Left lung (tissue), 10 donors: ENCODE results near the gene TRAF1. TPM values are rescaled to one million over a fixed set of nuclear protein-coding genes. Genes with fewer than 3 reads are reported as not detected.

Source experiments
- ATAC-seq: fragments of 200-7000 bp; cut with Tn5 transposase; one replicate; pipeline ENCODE4 v1.9.1; 2020; ENCODE audit warnings: moderate library complexity
- DNase-seq, 4 donors: peaks; one replicate each; pipeline ENCODE4 v3.0.0-alpha.2; 2013 to 2020
- H3K27ac ChIP-seq, 2 donors: fragments of 200-600 bp; sonication (generic) in 1 of 2; one replicate each; pipeline versions ENCODE4 v1.5.0 to v1.8.0; 2020 to 2021
- H3K27me3 ChIP-seq, 2 donors: fragments of 200-600 bp; sonication (generic) in 1 of 2; one replicate each; pipeline versions ENCODE4 v1.5.0 to v1.8.0; 2020 to 2021
- H3K36me3 ChIP-seq, 2 donors: fragments of 200-600 bp; sonication (generic) in 1 of 2; one replicate each; pipeline versions ENCODE4 v1.5.0 to v1.8.0; 2020 to 2021
- H3K4me1 ChIP-seq, 2 donors: fragments of 200-600 bp; one replicate each; pipeline ENCODE4 v1.8.0; 2021
- H3K4me3 ChIP-seq, 2 donors: fragments of 200-600 bp; sonication (generic) in 1 of 2; one replicate each; pipeline versions ENCODE4 v1.5.0 to v1.8.0; 2020 to 2021; ENCODE audit warnings: mild to moderate bottlenecking in 1 of 2
- H3K9me3 ChIP-seq, 2 donors: fragments of 200-600 bp; sonication (generic) in 1 of 2; one replicate each; pipeline versions ENCODE4 v1.5.0 to v1.8.0; 2020 to 2021
- intact Hi-C, 2 donors: fragments of 100-400 bp; cut with DNase I; formaldehyde crosslinking; loops; one replicate each; pipeline versions ENCODE4 v1.11.2 to v1.14.2; 2022
- polyA plus RNA-seq, 6 donors: library from polyadenylated mRNA; unstranded; fragments of 120-200 nt; gene quantifications; one replicate each; pipeline ENCODE4 v1.2.1, GENCODE V29; 2013; ENCODE audit not compliant: insufficient read length in 6 of 6
- total RNA-seq, 2 donors: library from RNA; stranded (reverse); fragmentation: NEBNext Ultra II Directional; extraction: Animal tissue kit (Norgen Biotek cat#: 25700); gene quantifications; one replicate each; pipeline ENCODE4 v1.2.1, GENCODE V29; 2021
- TF ChIP-seq, protein P1 (sequence below), 2 donors: fragments of 200-600 bp; sonication (generic) in 1 of 2; IDR thresholded peaks; one replicate each; pipeline versions ENCODE4 v1.5.0 to v1.8.0; 2021; ENCODE audit warnings: antibody characterized with exemption in 2 of 2
- donor health status: DM: no; HTN: yes; CAD: no.
- donor health status: DM: no; HTN: no; CAD: no.

TRAF1 gene
- total and polyA plus RNA-seq, 8 donors: 4.4 to 10.8 (median 8.5) TPM

GRCh38 chr9:120902569-120903535 lies 23.7 kb downstream of the TRAF1 start:
- no peak overlapping the region for H3K27ac ChIP-seq

GRCh38 chr9:120901755-120902568 lies 24.6 kb downstream of the TRAF1 start:
- no peak for DNase-seq
- Histone ChIP-seq H3K27me3 (no peaks in the 10 kb centered on the region), H3K36me3 (peaks cover 0 to 40% of the 10 kb centered on the region in 2 donors), H3K4me3 (no peak overlapping the region), H3K4me1 (peaks cover 0 to 7% of the 10 kb centered on the region in 2 donors), H3K9me3 (no peaks in the 10 kb centered on the region), H3K27ac (no peak overlapping the region)
- TF ChIP-seq, protein P1, sequence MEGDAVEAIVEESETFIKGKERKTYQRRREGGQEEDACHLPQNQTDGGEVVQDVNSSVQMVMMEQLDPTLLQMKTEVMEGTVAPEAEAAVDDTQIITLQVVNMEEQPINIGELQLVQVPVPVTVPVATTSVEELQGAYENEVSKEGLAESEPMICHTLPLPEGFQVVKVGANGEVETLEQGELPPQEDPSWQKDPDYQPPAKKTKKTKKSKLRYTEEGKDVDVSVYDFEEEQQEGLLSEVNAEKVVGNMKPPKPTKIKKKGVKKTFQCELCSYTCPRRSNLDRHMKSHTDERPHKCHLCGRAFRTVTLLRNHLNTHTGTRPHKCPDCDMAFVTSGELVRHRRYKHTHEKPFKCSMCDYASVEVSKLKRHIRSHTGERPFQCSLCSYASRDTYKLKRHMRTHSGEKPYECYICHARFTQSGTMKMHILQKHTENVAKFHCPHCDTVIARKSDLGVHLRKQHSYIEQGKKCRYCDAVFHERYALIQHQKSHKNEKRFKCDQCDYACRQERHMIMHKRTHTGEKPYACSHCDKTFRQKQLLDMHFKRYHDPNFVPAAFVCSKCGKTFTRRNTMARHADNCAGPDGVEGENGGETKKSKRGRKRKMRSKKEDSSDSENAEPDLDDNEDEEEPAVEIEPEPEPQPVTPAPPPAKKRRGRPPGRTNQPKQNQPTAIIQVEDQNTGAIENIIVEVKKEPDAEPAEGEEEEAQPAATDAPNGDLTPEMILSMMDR (IDR thresholded peaks at IDR 0.05): no peak
- intact Hi-C loops: no loop called here
- ATAC-seq: no peak

More at GRCh38 chr9:120902569-120903535, 23.7 kb downstream of the TRAF1 start:
- no peak for DNase-seq
- peaks cover 0 to 49% of the 10 kb centered on the region in 2 donors for H3K36me3 ChIP-seq
- no peak overlapping the region for H3K4me3 ChIP-seq
- H3K4me1 ChIP-seq: no peaks in the 10 kb centered on the region
- ATAC-seq: no peak
- H3K9me3 ChIP-seq: no peaks in the 10 kb centered on the region
- H3K27me3 ChIP-seq: no peaks in the 10 kb centered on the region
- TF ChIP-seq, protein P1 (IDR thresholded peaks at IDR 0.05): no peak
- intact Hi-C loops: no loop called here

DNA sequence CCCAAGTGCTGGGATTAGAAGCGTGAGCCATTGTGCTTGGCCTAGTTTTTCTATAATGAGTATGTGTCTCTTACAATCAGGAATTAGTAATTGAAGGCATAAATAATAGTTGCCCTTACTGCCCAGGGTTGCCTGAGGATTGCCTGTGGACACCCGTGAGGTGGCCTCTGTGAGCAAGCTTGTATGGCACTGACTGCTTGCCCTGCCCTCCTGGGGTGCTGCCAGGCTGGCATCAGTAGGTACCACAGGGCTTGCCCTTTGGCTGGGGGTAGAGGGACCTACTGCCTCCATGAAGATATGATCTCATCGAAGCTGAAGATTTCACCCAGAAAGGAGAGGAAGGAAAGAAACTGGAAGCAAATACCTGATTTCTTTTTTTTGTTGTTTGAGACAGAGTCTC lies 25.8 kb downstream of the TRAF1 start:
- Histone ChIP-seq H3K36me3 (peaks cover 0 to 31% of the 10 kb centered on the region in 2 donors), H3K9me3 (no peaks in the 10 kb centered on the region), H3K4me1 (peaks cover 0 to 8% of the 10 kb centered on the region in 2 donors), H3K4me3 (no peak overlapping the region), H3K27me3 (no peaks in the 10 kb centered on the region), H3K27ac (no peak overlapping the region)
- ATAC-seq: no peak
- no peak for DNase-seq
- TF ChIP-seq, protein P1 (IDR thresholded peaks at IDR 0.05): no peak
- intact Hi-C loops: no loop called here

DNA sequence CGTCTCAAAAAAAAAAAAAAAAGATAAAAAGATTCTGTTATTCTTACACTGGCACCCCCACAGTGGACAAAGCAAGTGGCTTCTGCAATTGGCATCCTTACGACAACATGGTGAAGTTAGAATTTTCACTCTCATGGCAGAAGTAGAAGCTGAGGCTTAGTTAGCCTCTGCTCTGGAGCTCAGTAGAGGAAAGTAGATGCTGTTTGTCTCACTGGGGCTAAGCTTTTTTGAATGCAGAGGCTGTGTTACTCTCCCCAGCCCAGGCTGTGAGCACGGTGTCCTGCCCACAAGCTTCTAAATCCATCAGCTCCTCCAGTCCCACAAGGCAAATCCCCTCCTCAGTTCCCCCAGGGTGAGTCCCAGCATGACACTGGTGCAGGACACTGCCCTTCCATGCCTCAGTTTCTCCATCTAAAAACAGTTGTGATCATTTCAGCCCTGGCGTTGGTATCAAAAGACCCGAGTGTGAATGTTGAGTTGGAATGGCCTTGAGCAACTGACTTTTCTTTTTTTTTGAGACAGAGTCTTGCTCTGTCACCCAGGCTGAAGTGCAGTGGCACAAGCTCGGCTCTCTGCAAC lies 27.0 kb downstream of the TRAF1 start:
- TF ChIP-seq, protein P1 (IDR thresholded peaks at IDR 0.05): no peak
- H3K4me3 ChIP-seq: no peak overlapping the region
- peaks cover 5 to 8% of the 10 kb centered on the region in 2 donors for H3K4me1 ChIP-seq
- intact Hi-C loops: no loop called here
- peaks cover 0 to 20% of the 10 kb centered on the region in 2 donors for H3K36me3 ChIP-seq
- no peak for ATAC-seq
- peaks cover 0 to 5% of the 10 kb centered on the region in 2 donors for H3K27me3 ChIP-seq
- H3K9me3 ChIP-seq: no peaks in the 10 kb centered on the region
- H3K27ac ChIP-seq: no peak overlapping the region
- no peak for DNase-seq
